Bronchial epithelial cell (primary cell): Measurements from ENCODE around the gene ARHGAP22. TPM values are rescaled to one million over a fixed set of nuclear protein-coding genes. Genes with fewer than 3 reads are reported as not detected.

Experiments
- DNase-seq: peaks from one replicate; pipeline ENCODE4 v3.0.0-alpha.2; 2010; ENCODE audit warnings: low read depth
- FAIRE-seq: peaks from 2 replicates; lab custom pipeline; 2011; peaks lifted over from hg19 to GRCh38; lab: Jason Lieb, UNC
- H3K27me3 ChIP-seq: 2 replicates; pipeline ENCODE4 v1.5.1; 2011; ENCODE audit warnings: low read length; ENCODE audit not compliant: control insufficient read depth, insufficient read depth
- H3K36me3 ChIP-seq: 2 replicates; pipeline ENCODE4 v1.5.1; 2011; ENCODE audit warnings: low read length; ENCODE audit not compliant: control insufficient read depth, insufficient read depth
- H3K4me3 ChIP-seq: 2 replicates; pipeline ENCODE4 v1.5.1; 2011; ENCODE audit warnings: mild to moderate bottlenecking, low read depth, low read length, control low read depth
- CTCF ChIP-seq: IDR thresholded peaks from 2 replicates; pipeline ENCODE4 v1.5.1; 2011; ENCODE audit warnings: mild to moderate bottlenecking, moderate library complexity, low read length, control low read depth, inconsistent platforms; ENCODE audit not compliant: insufficient read depth, severe bottlenecking
- total RNA-seq: library from RNA; depleted of rRNA; stranded (reverse); fragments of >200 nt; gene quantifications from 2 replicates; pipeline ENCODE4 v1.2.1, GENCODE V29; 2014

Gene ARHGAP22
- total RNA-seq, 1 donor from 2014 or later = 9.0 TPM

- FAIRE-seq (no peak), DNase-seq (no peak)
- H3K4me3 ChIP-seq = no peak overlapping the region
- no peak for TF ChIP-seq CTCF
- H3K36me3 ChIP-seq = no peaks in the 10 kb centered on the region
- peaks cover under 1% of the 10 kb centered on the region for H3K27me3 ChIP-seq
Measured at GRCh38 chr10:48533540-48533939, 71.3 kb downstream of the ARHGAP22 start.

- TF ChIP-seq CTCF = no peak
- peaks cover 2% of the 10 kb centered on the region for H3K27me3 ChIP-seq
- FAIRE-seq = no peak
Measured at GRCh38 chr10:48531486-48531885, 73.4 kb downstream of the ARHGAP22 start.

GRCh38 chr10:48529331-48529730 lies 75.5 kb downstream of the ARHGAP22 start:
- TF ChIP-seq CTCF = no peak
- DNase-seq = no peak
- H3K36me3 ChIP-seq = no peaks in the 10 kb centered on the region
- H3K27me3 ChIP-seq = peaks cover 4% of the 10 kb centered on the region
- no peak for FAIRE-seq
- no peak overlapping the region for H3K4me3 ChIP-seq

More at GRCh38 chr10:48531486-48531885, 73.4 kb downstream of the ARHGAP22 start:
- Histone ChIP-seq H3K36me3 (no peaks in the 10 kb centered on the region), H3K4me3 (no peak overlapping the region)
- DNase-seq = no peak

GRCh38 chr10:48527756-48528155 lies 77.1 kb downstream of the ARHGAP22 start:
- Histone ChIP-seq H3K36me3 (no peaks in the 10 kb centered on the region), H3K27me3 (peaks cover 8% of the 10 kb centered on the region), H3K4me3 (no peak overlapping the region)
- TF ChIP-seq CTCF = no peak
- FAIRE-seq = no peak
- DNase-seq = no peak

GRCh38 chr10:48526846-48527505 lies 77.9 kb downstream of the ARHGAP22 start:
- TF ChIP-seq CTCF = no peak
- Histone ChIP-seq H3K4me3 (no peak overlapping the region), H3K36me3 (no peaks in the 10 kb centered on the region), H3K27me3 (peaks cover 8% of the 10 kb centered on the region)
- FAIRE-seq (no peak), DNase-seq (no peak)
